Subcutaneous adipose tissue (tissue), 4 donors: ENCODE data around the gene POMC. TPM values are rescaled to one million over a fixed set of nuclear protein-coding genes. Genes with fewer than 3 reads are reported as not detected.

Experiments used
- CTCF ChIP-seq: fragments of 450-650 bp; IDR thresholded peaks from one replicate; pipeline ENCODE4 v1.5.1; 2016; ENCODE audit warnings: low read depth, mild to moderate bottlenecking, control low read depth, antibody characterized with exemption, moderate library complexity
- total RNA-seq, 4 donors: library from RNA; depleted of rRNA; stranded (reverse); fragments of >200 nt; gene quantifications; one replicate each; pipeline ENCODE4 v1.1.0, GENCODE V29; 2016

POMC gene
- total RNA-seq, 4 donors from 2014 or later = 4.6 to 42.2 (median 8.1) TPM

- no peak for TF ChIP-seq CTCF
Observed at GRCh38 chr2:25176138-25176537, 7.8 kb upstream of the POMC start.

GRCh38 chr2:25174192-25174861 is 5.9 kb upstream of the POMC start:
- no peak for TF ChIP-seq CTCF

- TF ChIP-seq CTCF = no peak
Observed at GRCh38 chr2:25173719-25174118, 5.3 kb upstream of the POMC start.

GRCh38 chr2:25170888-25171287 is 2.5 kb upstream of the POMC start:
- TF ChIP-seq CTCF = no peak

GRCh38 chr2:25169073-25169470 is 692 bp upstream of the POMC start:
- no peak for TF ChIP-seq CTCF

- TF ChIP-seq CTCF = no peak
Observed at GRCh38 chr2:25165992-25166875, 2.1 kb downstream of the POMC start.

GRCh38 chr2:25164561-25164960 is 3.8 kb downstream of the POMC start:
- TF ChIP-seq CTCF = no peak
